Measurements from ENCODE around the gene DGKG. TPM values are rescaled to one million over a fixed set of nuclear protein-coding genes. Genes with fewer than 3 reads are reported as not detected.

Gene DGKG
- total and polyA plus RNA-seq, 3 experiments from 2014 or later: 0.04 to 0.20 TPM; not detected in 1

- Histone ChIP-seq H3K4me3 (ENCODE audit: low read length) (no peak overlapping the region), H3K4me1 (ENCODE audit: insufficient read depth, low read length) (no peaks in the 10 kb centered on the region), H3K27me3 (ENCODE audit: insufficient read depth, low read length, poor library complexity, severe bottlenecking) (peaks cover 3% of the 10 kb centered on the region), H3K9me3 (ENCODE audit: low read length) (no peaks in the 10 kb centered on the region), H3K36me3 (ENCODE audit: insufficient read depth, low read length) (no peaks in the 10 kb centered on the region), H3K27ac (ENCODE audit: low read depth, low read length) (no peak overlapping the region)
- CTCF ChIA-PET: no interaction called here
- peaks cover 0 to 4% (median 0%) of the 10 kb centered on the region in 3 donors for H3K4me1 Mint-ChIP-seq
- H3K4me3 Mint-ChIP-seq: no peak overlapping the region
- H3K27me3 Mint-ChIP-seq: peaks cover 5 to 17% of the 10 kb centered on the region in 2 donors
- no peak for DNase-seq
- POLR2A ChIA-PET: no interaction called here
- H3K36me3 Mint-ChIP-seq: no peaks in the 10 kb centered on the region
- peak overlapping the region in 1 of 8 donors; percentile 43 for H3K27ac Mint-ChIP-seq
- H3K9me3 Mint-ChIP-seq: no peaks in the 10 kb centered on the region
Observed at GRCh38 chr3:186386883-186387560, 25.0 kb upstream of the DGKG start.

GRCh38 chr3:186385856-186386602 is 24.0 kb upstream of the DGKG start:
- POLR2A ChIA-PET: no interaction called here
- CTCF ChIA-PET: interaction anchor here (0.5 kb wide), 1 partner anchor 676 kb away, joined by 3 read pairs; no protein-coding TSS in a partner anchor
- H3K36me3 ChIP-seq (ENCODE audit: insufficient read depth, low read length): no peaks in the 10 kb centered on the region
- no peaks in the 10 kb centered on the region for H3K9me3 Mint-ChIP-seq
- no peak overlapping the region for H3K27ac ChIP-seq (ENCODE audit: low read depth, low read length)
- peaks cover 0 to 4% (median 0%) of the 10 kb centered on the region in 3 donors for H3K4me1 Mint-ChIP-seq
- no peak overlapping the region for H3K4me3 Mint-ChIP-seq
- no peak for DNase-seq
- H3K4me1 ChIP-seq (ENCODE audit: insufficient read depth, low read length): no peaks in the 10 kb centered on the region
- no peaks in the 10 kb centered on the region for H3K9me3 ChIP-seq (ENCODE audit: low read length)
- no peak overlapping the region for H3K27ac Mint-ChIP-seq
- peaks cover 3% of the 10 kb centered on the region for H3K27me3 ChIP-seq (ENCODE audit: insufficient read depth, low read length, poor library complexity, severe bottlenecking)
- peaks cover 7 to 12% of the 10 kb centered on the region in 2 donors for H3K27me3 Mint-ChIP-seq
- no peak overlapping the region for H3K4me3 ChIP-seq (ENCODE audit: low read length)
- H3K36me3 Mint-ChIP-seq: no peaks in the 10 kb centered on the region

GRCh38 chr3:186383026-186383993 is 21.3 kb upstream of the DGKG start:
- Histone ChIP-seq H3K36me3 (ENCODE audit: insufficient read depth, low read length) (no peaks in the 10 kb centered on the region), H3K27ac (ENCODE audit: low read depth, low read length) (no peak overlapping the region), H3K27me3 (ENCODE audit: insufficient read depth, low read length, poor library complexity, severe bottlenecking) (peaks cover 3% of the 10 kb centered on the region), H3K4me3 (ENCODE audit: low read length) (no peak overlapping the region), H3K9me3 (ENCODE audit: low read length) (no peaks in the 10 kb centered on the region), H3K4me1 (ENCODE audit: insufficient read depth, low read length) (no peaks in the 10 kb centered on the region)
- peak overlapping the region in 1 of 8 donors; percentile 18 for H3K27ac Mint-ChIP-seq
- DNase-seq: no peak
- H3K36me3 Mint-ChIP-seq: no peaks in the 10 kb centered on the region
- H3K27me3 Mint-ChIP-seq: peaks cover 5 to 12% of the 10 kb centered on the region in 2 donors
- peaks cover 0 to 4% (median 0%) of the 10 kb centered on the region in 5 donors for H3K9me3 Mint-ChIP-seq
- CTCF ChIA-PET: no interaction called here
- POLR2A ChIA-PET: no interaction called here
- no peak overlapping the region for H3K4me3 Mint-ChIP-seq
- H3K4me1 Mint-ChIP-seq: peaks cover 0 to 9% (median 0%) of the 10 kb centered on the region in 3 donors

DNA sequence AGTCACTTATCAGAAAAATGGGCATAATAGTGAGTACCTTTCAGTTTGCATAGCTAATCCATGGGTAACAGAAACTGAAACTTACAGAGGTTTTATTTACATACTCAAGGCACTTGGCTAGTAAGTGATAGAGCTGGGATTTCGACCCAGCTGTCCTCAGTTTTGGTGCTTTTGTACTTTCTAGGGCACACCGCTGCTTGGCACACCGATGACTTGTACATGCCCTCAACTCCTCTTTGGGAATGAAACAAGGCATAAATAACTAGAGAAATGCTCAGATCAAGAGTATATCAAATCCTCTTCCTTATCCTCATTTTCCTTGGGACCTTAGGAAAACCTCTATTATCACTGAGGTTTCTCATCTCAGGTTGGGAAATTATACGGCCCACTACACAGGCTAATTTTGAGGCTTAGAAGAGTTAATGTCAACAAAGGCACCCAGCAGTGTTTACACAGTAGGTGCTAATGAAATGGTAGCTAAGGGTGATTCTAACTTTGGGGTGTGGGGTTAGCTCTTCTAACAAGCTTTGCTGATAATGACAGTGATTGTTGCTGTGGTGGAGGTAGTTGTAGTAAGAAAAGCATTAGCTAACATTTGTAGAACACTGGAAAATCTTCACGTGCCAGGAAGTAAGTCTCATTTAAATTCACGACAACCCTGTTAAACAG is 20.3 kb upstream of the DGKG start:
- ChIA-PET CTCF (no interaction called here), POLR2A (no interaction called here)
- Histone ChIP-seq H3K4me3 (ENCODE audit: low read length) (no peak overlapping the region), H3K36me3 (ENCODE audit: insufficient read depth, low read length) (no peaks in the 10 kb centered on the region), H3K27ac (ENCODE audit: low read depth, low read length) (no peak overlapping the region), H3K4me1 (ENCODE audit: insufficient read depth, low read length) (no peaks in the 10 kb centered on the region), H3K9me3 (ENCODE audit: low read length) (no peaks in the 10 kb centered on the region), H3K27me3 (ENCODE audit: insufficient read depth, low read length, poor library complexity, severe bottlenecking) (peaks cover 3% of the 10 kb centered on the region)
- Mint-ChIP-seq H3K9me3 (peaks cover 0 to 6% (median 0%) of the 10 kb centered on the region in 5 donors), H3K36me3 (no peaks in the 10 kb centered on the region), H3K27ac (peak overlapping the region in 1 of 8 donors; percentile 18), H3K4me1 (peaks cover 0 to 9% (median 0%) of the 10 kb centered on the region in 3 donors), H3K27me3 (peaks cover 6 to 20% of the 10 kb centered on the region in 2 donors), H3K4me3 (no peak overlapping the region)
- no peak for DNase-seq

DNA sequence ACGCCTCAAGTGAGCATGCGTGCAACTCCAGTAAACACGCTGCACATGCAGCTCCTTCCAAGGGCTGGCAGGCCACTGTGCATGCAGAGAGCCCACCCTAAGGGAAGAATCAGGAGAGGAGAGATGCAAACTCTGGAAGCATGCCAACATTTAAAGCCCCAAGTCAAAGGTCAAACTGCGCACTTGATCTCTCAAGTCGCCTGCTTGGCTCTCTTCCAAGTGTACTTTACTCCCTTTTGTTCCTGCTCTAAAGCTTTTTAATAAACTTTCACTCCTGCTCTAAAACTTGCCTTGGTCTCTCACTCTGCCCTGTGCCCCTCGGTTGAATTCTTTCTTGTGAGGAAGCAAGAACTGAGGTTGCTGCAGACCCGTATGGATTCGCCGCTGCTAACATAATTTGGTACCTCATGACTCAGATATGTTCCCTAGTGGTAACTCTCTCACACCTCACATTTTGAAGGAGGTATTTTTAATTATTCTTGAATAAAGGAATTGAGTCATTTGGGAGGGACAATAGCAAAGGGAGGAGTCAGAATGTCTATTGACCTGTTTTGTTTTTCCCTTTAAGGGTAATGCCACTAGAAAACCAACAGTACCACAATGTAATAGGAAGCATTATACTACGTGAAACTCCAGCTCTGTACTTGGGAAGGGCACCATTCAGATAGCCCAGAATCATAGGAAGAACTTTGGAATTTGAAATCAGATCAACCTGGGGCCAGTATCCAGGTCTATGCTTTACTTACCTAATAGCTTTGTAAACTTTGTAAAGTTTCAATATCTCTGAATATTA is 19.6 kb upstream of the DGKG start:
- Mint-ChIP-seq H3K9me3 (peaks cover 0 to 6% (median 0%) of the 10 kb centered on the region in 5 donors), H3K27ac (no peak overlapping the region), H3K27me3 (peaks cover 8 to 24% of the 10 kb centered on the region in 2 donors), H3K4me1 (peaks cover 0 to 9% (median 0%) of the 10 kb centered on the region in 3 donors), H3K36me3 (no peaks in the 10 kb centered on the region), H3K4me3 (no peak overlapping the region)
- Histone ChIP-seq H3K9me3 (ENCODE audit: low read length) (no peaks in the 10 kb centered on the region), H3K4me3 (ENCODE audit: low read length) (no peak overlapping the region), H3K27ac (ENCODE audit: low read depth, low read length) (no peak overlapping the region), H3K27me3 (ENCODE audit: insufficient read depth, low read length, poor library complexity, severe bottlenecking) (peaks cover 3% of the 10 kb centered on the region), H3K4me1 (ENCODE audit: insufficient read depth, low read length) (no peaks in the 10 kb centered on the region), H3K36me3 (ENCODE audit: insufficient read depth, low read length) (no peaks in the 10 kb centered on the region)
- ChIA-PET POLR2A (no interaction called here), CTCF (no interaction called here)
- no peak for DNase-seq

DNA sequence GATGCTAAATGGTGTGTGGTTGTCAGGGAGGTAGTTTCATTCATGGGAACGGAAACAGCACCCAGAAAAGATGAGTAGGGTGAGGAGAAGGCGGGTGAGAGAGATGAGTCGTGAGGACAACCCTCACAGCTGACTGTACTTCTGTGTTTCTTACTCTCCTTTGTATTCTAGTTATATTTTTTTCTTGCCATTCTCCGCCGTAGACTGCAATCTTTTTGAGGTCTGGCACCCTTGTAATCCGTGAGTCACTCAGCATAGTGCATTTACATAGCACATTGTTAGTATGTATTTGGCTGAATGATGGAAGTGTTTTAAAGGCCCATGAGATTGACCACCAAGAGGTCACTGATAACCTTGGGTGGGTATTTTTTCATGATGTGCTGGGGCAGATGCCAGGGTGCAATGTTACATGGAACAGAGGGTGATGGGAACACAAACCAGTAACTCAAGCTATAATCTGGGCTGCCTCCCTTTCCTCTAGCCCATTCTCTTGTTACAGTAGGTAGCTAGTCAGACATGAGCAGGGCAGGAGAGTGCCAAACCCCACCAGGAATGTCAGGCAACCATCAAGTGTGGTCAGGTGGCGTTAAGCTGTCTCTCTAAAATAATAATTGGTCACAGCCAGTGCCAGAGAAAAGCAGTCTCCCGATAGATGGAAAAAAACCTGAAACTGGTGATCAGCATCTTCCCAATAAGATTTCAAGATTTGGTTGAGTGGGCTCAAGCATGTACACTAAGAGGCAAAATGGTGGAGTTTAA is 18.8 kb upstream of the DGKG start:
- no peak overlapping the region for H3K4me3 ChIP-seq (ENCODE audit: low read length)
- Mint-ChIP-seq H3K36me3 (no peaks in the 10 kb centered on the region), H3K9me3 (peaks cover 0 to 6% (median 0%) of the 10 kb centered on the region in 5 donors), H3K4me1 (peaks cover 0 to 9% (median 0%) of the 10 kb centered on the region in 3 donors), H3K27me3 (peaks cover 15 to 31% of the 10 kb centered on the region in 2 donors), H3K27ac (peak overlapping the region in 1 of 8 donors; percentile 20), H3K4me3 (peak overlapping the region in 1 of 7 donors; percentile 7)
- ChIA-PET CTCF (no interaction called here), POLR2A (no interaction called here)
- no peaks in the 10 kb centered on the region for H3K9me3 ChIP-seq (ENCODE audit: low read length)
- peaks cover 3% of the 10 kb centered on the region for H3K27me3 ChIP-seq (ENCODE audit: insufficient read depth, low read length, poor library complexity, severe bottlenecking)
- no peaks in the 10 kb centered on the region for H3K36me3 ChIP-seq (ENCODE audit: insufficient read depth, low read length)
- no peak for DNase-seq
- no peaks in the 10 kb centered on the region for H3K4me1 ChIP-seq (ENCODE audit: insufficient read depth, low read length)
- H3K27ac ChIP-seq (ENCODE audit: low read depth, low read length): no peak overlapping the region

Data from CD8-positive, alpha-beta memory T cell (primary cell).